ENCODE data around the gene OR5H2. TPM values are rescaled to one million over a fixed set of nuclear protein-coding genes. Genes with fewer than 3 reads are reported as not detected.

OR5H2 gene
- polyA plus RNA-seq, 3 donors, result not detected

GRCh38 chr3:98326105-98326893, 44.0 kb downstream of the OR5H2 start:
- no peaks in the 10 kb centered on the region for H3K79me2 ChIP-seq (ENCODE audit: insufficient read depth, low read length)
- Mint-ChIP-seq H3K9me3 (no peaks in the 10 kb centered on the region), H3K27me3 (ENCODE audit: low read depth in 3 of 3) (peaks cover 6 to 12% (median 10%) of the 10 kb centered on the region in 3 donors), H3K36me3 (no peaks in the 10 kb centered on the region), H3K4me3 (no peak overlapping the region), H3K27ac (no peak overlapping the region), H3K4me1 (peaks cover 2% of the 10 kb centered on the region)
- DNase-seq, result no peak
- no peak overlapping the region for H2AFZ ChIP-seq (ENCODE audit: insufficient read depth, low read depth, low read length, poor library complexity, severe bottlenecking)
- H3K9ac ChIP-seq (ENCODE audit: insufficient read depth, low read length, poor library complexity, severe bottlenecking), result no peak overlapping the region
- 100% methylated on average over 1 of the region's 2 CpGs for WGBS (ENCODE audit: insufficient coverage)
- intact Hi-C loops (cut with micrococcal nuclease), result loop anchor here (5.0 kb wide), 2 partner anchors 284 to 289 kb away; partner anchors contain the start of gene GABRR3 (in 1 of the 2)
- no peaks in the 10 kb centered on the region for H3K27me3 ChIP-seq (ENCODE audit: control insufficient read depth in 2 of 2, insufficient read depth in 2 of 2, low read length in 2 of 2)
- no peak overlapping the region for H3K4me3 ChIP-seq (replicated peaks in 1 of 3; ENCODE audit: low read depth in 2 of 3, low read length in 3 of 3)
- H3K36me3 ChIP-seq (replicated peaks in 1 of 2; ENCODE audit: control insufficient read depth in 1 of 2, insufficient read depth in 2 of 2, low read length in 2 of 2), result no peaks in the 10 kb centered on the region
- no peaks in the 10 kb centered on the region for H3K4me1 ChIP-seq (ENCODE audit: control insufficient read depth in 1 of 2, insufficient read depth in 2 of 2, low read length in 2 of 2)
- no peaks in the 10 kb centered on the region for H4K20me1 ChIP-seq (ENCODE audit: insufficient read depth, low read length)
- H3K9me3 ChIP-seq (replicated peaks in 1 of 2; ENCODE audit: control insufficient read depth in 1 of 2, insufficient read depth in 1 of 2, low read length in 2 of 2), result no peaks in the 10 kb centered on the region
- H3K4me2 ChIP-seq (replicated peaks; ENCODE audit: extremely low read depth, low read length, poor library complexity, severe bottlenecking), result no peak overlapping the region
- no peak overlapping the region for H3K27ac ChIP-seq (ENCODE audit: low read depth in 1 of 2, low read length in 2 of 2)
- no peak for TF ChIP-seq CTCF (IDR thresholded peaks at IDR 0.05)

GRCh38 chr3:98326945-98327344, 44.6 kb downstream of the OR5H2 start:
- Histone ChIP-seq H3K4me3 (replicated peaks in 1 of 3; ENCODE audit: low read depth in 2 of 3, low read length in 3 of 3) (no peak overlapping the region), H3K9ac (ENCODE audit: insufficient read depth, low read length, poor library complexity, severe bottlenecking) (no peak overlapping the region), H4K20me1 (ENCODE audit: insufficient read depth, low read length) (no peaks in the 10 kb centered on the region), H3K36me3 (replicated peaks in 1 of 2; ENCODE audit: control insufficient read depth in 1 of 2, insufficient read depth in 2 of 2, low read length in 2 of 2) (no peaks in the 10 kb centered on the region), H3K79me2 (ENCODE audit: insufficient read depth, low read length) (no peaks in the 10 kb centered on the region), H3K27ac (ENCODE audit: low read depth in 1 of 2, low read length in 2 of 2) (no peak overlapping the region), H3K27me3 (ENCODE audit: control insufficient read depth in 2 of 2, insufficient read depth in 2 of 2, low read length in 2 of 2) (no peaks in the 10 kb centered on the region), H2AFZ (ENCODE audit: insufficient read depth, low read depth, low read length, poor library complexity, severe bottlenecking) (no peak overlapping the region), H3K4me1 (ENCODE audit: control insufficient read depth in 1 of 2, insufficient read depth in 2 of 2, low read length in 2 of 2) (no peaks in the 10 kb centered on the region), H3K9me3 (replicated peaks in 1 of 2; ENCODE audit: control insufficient read depth in 1 of 2, insufficient read depth in 1 of 2, low read length in 2 of 2) (no peaks in the 10 kb centered on the region), H3K4me2 (replicated peaks; ENCODE audit: extremely low read depth, low read length, poor library complexity, severe bottlenecking) (no peak overlapping the region)
- no peak for DNase-seq
- H3K4me3 Mint-ChIP-seq, result no peak overlapping the region
- peaks cover 2% of the 10 kb centered on the region for H3K4me1 Mint-ChIP-seq
- H3K9me3 Mint-ChIP-seq, result no peaks in the 10 kb centered on the region
- no peak for TF ChIP-seq CTCF (IDR thresholded peaks at IDR 0.05)
- H3K27ac Mint-ChIP-seq, result no peak overlapping the region
- no peaks in the 10 kb centered on the region for H3K36me3 Mint-ChIP-seq
- H3K27me3 Mint-ChIP-seq (ENCODE audit: low read depth in 3 of 3), result peaks cover 6 to 13% (median 12%) of the 10 kb centered on the region in 3 donors
- intact Hi-C loops (cut with micrococcal nuclease), result loop anchor here (5.0 kb wide), 2 partner anchors 285 to 290 kb away; partner anchors contain the start of gene GABRR3 (in 1 of the 2)

Measured in CD14-positive monocyte (primary cell).